GM19324 (cell line): Measurements from ENCODE around the gene OBSL1.

Experiments
- ATAC-seq: cut with Tn5 transposase; IDR thresholded peaks from one replicate; pipeline ENCODE4 v1.9.1; 2021; ENCODE audit warnings: mild to moderate bottlenecking, moderate library complexity; ENCODE audit not compliant: unreplicated experiment, low FRiP score

Gene OBSL1

DNA sequence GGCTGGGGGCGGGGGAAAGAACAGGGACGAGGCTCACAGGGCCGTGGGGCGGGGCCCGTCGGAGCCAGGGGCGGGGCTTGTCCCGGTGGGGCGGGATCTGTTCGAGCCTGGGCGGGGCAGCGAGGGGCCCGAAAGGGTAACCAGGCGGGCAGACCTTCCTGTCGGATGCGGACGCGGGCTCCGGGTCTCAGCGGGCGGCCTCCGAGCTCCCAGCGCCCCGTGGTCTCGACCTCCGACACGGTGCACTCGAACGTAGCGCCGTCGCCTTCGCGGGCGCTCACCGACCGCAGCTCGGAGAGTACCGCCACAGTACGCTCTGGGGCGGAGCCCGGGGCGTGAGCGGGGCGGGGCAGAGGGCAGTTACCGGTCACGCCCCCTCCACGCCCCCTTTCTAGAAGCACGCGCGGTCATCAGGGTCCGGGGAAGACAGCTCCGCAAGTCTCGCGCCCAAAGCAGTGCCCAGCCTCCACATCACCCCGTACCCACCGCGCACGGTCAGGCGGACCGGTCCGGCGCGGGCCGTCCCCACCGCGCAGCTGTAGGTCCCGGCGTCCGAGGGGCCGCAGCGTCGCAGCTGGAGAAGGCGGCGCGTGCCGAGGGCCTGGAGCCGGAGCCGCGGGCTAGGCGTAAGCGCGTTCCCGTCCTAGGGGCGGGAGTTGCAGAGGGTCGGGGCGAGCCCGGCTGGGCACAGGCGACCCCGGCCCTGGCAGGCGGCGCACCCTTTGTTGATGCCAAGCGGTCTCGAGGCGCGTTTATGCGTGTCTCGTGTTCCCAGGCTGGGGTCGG is 18.8 kb downstream of the OBSL1 start:
- ATAC-seq = peak; percentile 86

- ATAC-seq = no peak
Measured at GRCh38 chr2:219551441-219552381, 19.6 kb downstream of the OBSL1 start.

GRCh38 chr2:219549619-219550018 is 21.7 kb downstream of the OBSL1 start:
- no peak for ATAC-seq

DNA sequence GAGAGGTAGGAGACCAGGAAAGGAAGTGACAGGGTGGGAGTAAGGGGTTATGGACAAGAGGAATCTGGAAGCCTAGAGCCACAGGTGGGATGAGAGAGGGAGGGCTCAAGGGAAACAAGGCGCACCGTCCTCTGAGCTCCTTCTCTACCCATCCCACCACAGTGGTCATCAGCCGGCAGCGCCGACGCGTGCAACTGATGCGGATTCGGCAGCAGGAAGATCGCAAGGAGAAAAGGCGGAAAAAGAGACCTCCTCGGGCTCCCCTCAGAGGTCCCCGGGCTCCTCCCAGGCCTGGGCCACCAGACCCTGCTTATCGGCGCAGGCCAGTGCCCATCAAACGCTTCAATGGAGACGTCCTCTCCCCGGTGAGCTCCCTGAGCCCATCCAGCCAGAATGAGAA is 22.3 kb downstream of the OBSL1 start:
- no peak for ATAC-seq

DNA sequence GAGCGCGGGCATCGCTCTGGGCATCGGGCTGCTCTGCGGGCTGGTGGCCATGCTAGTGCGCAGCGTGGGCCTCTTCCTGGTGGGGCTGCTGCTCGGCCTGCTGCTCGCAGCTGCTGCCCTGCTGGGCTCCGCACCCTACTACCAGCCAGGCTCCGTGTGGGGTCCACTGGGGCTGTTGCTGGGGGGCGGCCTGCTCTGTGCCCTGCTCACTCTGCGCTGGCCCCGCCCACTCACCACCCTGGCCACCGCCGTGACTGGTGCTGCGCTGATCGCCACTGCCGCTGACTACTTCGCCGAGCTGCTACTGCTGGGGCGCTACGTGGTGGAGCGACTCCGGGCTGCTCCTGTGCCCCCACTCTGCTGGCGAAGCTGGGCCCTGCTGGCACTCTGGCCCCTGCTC is 23.7 kb downstream of the OBSL1 start:
- ATAC-seq = no peak

- ATAC-seq = no peak
Measured at GRCh38 chr2:219545943-219546352, 25.4 kb downstream of the OBSL1 start.

DNA sequence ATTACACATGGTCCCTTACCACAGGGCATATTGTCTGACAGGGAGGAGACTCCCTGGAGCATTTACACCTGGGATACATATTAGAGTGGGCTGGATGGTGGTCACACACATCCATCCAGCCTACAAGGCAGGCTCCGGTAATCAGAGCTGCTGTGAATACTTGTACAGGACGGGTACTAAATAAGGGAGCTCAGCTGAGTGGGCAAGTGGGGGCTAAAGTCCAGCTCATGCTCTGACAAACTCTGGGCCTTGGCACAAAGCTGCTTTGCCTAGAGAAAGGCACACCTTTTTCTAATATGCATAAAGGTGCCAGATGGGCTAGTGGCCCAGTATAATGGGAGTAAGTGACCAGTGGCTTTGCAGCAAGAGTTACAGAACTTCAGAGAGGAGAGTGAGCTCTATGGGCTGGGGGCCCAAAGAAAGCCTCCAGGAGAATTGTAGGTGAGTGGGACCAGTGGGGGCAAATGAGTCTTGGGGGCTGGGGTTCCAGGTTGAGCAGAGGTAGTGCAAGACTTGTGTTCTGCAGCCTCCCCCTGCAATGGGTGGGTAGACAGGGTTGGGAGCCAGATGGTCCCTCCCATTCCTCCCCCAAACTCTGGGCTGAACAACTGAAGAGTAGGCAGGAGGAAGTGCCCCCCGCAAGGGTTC is 25.9 kb downstream of the OBSL1 start:
- ATAC-seq = no peak

GRCh38 chr2:219544567-219544966 is 26.8 kb downstream of the OBSL1 start:
- no peak for ATAC-seq

DNA sequence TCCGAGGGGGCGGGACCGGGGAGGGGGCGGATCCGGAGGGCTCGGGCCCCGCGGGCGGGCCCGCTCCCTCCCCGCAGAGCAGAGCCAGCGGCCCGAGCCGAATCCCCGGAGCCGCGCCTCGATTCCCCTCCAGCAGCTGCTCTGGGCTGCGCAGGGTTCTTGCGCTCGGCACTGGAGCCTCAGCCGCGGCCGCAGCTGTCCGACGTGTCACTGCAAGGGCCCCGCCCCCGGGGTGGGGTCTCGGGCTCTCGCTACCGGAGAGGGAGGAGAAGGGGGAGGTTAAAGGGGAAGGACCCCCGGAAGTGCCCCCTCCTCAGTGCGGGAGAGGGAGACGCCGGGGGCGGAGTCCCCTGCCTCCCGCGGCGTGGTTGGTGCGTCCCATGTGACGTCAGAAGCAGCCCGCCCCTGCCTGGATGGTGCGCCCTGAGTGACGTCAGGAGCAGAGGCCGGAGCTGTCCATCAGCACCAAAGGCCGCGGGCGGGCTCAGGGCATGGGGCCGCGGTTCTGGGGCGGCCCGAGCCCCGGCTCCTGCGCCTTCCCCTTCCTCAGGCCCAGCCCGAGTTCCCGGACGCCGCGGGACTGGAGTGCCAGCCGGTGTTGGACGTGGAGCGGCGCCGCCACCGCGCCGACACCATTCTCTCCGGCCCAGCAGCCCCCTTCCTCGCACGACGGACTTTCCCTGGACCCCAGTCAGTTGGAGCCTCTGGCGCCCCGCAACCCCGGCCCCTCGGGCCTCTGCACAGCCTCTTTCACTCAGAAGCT is 27.6 kb downstream of the OBSL1 start, which contains the start of the genes CHPF and TMEM198:
Gene CHPF (minus strand): TSS at position 214 of the 763 bp plus-strand sequence. CDS start 271 bp downstream, outside the sequence.
Gene TMEM198 (plus strand): TSS at position 433 of the 763 bp plus-strand sequence. CDS start 700 bp downstream, outside the sequence.
- peak; percentile 80 for ATAC-seq

DNA sequence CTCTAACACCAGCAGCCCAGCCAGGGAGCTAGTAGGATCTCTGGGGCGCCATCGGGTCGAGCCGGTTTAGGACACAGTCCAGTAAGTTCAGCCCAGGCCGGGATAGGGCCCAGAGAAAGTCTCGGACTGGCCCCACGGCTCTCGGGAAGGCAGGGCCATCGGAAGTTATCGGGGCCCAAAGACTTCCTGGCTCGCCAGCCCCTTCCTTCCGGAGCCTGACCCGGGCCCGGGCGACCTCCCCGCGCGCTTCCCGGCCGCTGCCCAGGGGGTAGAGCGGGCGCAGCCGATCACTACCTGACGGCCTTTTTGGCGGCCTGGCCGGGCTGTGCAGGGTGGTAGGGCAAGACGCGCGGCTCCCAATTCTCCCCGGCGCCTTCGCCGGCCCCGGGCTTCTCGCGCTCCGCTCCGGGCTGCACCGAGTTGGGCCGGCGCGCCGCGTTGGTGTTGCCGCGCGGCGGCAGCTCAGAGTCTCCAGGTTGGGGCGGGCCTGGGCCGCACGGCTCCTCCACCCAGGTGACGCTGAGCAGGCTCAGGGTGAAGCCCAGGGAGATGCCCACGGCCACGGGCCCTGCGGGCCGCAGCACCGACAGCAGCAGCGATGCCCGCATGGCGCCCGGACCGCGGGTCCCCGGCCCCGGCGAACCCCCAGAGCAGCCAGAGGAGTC is 28.3 kb downstream of the OBSL1 start:
- peak; percentile 37 for ATAC-seq

DNA sequence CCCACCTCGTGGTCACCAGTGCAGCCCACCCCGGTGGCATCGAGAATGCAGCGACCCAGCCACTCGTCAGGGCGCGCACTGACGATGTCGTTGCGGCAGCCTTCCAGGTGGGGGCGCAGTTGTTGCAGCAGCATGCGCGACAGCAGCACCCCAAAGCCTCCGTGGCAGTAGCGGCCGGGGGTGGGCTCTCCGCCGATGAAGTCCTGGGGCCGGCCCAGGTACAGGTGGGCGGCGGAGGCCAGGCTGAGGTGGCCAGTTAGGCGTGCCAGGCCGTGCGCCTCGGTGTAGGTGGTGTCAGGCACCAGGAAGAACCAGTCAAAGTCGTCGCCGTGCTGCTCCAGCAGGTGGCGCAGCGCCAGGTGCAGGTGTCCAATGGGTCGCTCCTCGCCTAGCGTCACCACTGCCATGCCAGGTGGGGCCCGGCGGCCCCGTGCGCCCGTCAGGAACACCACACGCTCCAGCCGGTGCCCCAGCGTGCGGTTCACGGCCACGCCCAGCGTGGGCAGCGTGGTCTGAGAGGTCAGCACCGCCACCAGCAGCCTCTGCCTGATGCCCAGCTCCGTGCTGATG is 29.6 kb downstream of the OBSL1 start:
- ATAC-seq = peak; percentile 34

GRCh38 chr2:219540784-219541504 is 30.4 kb downstream of the OBSL1 start:
- ATAC-seq = no peak

DNA sequence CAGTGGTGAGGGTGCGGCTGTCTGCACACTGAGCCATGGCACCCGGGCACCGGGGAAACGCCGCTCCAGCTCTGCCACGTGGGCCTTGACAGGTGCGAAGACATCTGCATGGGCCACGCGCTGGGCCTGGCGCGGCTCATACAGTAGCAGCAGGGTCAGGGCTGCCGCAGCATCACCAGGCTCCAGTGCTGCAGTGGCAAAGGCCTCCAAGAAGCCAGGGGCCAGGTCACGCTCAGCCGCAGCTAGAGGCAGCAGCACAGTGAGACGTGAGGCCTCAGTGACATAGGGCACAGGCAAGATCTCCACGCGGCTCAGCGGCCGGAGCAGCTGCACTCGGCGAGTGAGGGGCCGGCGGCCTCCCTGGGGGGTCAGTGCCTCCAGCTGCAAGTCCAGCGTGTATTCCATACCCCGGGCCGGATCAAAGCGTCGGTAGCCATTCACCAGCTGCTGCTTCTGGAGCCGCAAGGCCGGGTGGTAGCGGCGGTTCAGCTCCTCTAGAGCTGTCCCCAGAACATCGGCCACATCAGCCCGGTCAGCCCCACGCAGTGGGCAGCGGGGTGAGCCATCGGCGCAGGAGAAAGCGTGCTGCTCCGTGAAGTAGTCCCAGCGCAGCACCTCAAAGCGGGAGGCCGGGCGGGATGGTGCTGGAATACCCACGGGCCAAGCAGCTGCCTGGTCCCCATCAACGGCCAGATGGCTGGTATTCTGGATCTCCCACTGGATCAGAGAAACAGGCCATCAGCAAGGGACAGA is 31.2 kb downstream of the OBSL1 start:
- ATAC-seq = no peak

DNA sequence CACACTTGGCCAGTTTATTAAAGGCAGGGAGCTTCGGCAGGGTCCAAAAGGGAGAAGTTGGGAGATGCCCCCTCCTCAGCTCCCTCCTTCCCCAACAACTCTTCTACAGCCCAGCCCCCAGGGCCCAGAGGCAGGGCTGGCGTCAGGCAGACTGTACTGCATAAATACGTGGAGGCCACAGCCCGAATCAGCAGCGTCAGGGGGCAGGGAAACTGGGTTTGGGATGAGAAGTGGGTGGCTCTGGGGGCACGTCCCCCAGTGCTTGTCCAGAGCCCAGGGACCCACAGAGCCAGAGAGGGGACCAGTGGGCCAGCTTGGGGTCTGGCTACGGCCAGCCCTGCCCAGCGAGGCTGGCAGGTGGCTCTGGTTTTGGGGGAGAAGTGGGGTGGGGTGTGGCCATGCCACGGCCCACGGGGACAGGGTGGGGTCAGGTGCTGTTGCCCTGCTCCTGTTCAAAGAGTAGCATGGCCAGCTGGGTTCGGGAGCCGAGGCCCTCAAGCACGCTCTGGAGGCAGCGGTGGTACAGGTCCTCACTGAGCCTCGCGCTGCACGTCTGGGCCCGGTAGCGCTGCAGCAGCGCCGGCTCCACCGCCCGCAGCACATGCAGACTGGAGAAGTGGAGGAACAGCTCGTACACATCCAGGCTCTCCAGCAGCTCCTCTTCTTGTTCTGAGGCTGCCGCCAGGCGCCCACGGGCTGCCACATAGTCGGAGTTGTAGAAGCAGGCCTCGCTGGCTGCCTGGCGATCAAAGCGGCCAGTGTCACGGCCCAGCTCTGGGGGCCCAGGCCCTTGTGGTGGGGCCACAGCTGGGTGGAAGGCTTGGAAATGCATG is 32.2 kb downstream of the OBSL1 start:
- ATAC-seq = no peak

- no peak for ATAC-seq
Measured at GRCh38 chr2:219538504-219538951, 32.8 kb downstream of the OBSL1 start.

DNA sequence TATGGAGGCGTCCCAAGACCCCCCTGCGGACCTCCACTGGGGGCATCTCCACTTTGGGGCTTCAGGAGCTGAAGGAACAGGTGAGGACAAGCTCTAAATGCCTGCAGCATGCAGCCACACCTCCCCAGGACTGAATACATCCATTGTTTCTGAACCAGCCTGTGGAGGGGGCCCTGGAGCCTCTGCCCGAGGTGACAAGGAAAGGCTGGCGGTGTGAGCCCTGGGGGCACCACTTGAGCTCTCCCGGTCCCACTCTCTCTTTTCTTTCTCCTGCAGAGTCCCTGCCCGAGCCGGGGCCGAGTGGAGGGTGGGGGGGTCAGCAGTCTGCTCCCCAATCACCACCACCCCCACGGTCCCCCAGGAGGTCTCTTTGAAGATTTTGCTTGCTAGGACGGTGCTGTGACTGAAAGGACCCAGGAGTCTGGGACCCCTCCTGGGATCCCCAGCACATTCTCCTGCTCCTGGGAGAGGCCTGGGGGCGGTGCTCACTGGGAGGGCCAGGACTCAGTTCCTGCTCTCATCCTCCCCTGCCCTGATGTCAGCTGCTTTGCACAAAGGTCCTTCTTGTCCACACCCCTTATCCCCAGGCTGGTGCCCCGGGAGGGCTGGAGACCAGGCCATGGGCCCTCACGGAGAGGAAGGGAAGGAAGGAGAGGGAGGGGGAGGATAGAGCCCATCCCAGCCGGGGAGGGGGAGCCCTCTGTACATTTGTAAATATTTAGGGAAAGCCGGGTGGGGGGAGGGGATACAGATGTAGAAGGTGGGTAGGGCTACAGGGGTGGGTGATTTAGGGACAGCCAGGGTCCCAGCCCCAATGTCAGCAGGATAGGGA is 33.5 kb downstream of the OBSL1 start:
- no peak for ATAC-seq
